ENCODE results near the gene CCNH.

DNA sequence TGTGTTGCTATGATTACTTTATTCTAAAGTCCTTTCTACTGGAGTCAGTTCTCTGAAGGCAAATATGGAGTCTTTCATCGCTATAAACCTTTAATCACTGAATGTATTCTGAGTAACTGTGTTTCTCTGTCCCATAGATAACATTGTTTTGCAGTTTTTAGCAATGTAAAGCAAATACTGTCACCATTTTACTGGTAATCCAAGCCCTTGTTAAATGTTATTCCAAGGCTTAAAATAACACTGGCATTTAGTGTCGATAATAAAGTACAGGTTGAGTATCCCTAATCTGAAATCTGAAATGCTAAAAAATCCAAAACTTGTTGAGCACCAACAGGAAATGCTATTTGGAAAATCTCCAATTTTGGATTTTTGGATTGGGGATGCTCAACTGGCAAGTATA is 24.6 kb downstream of the CCNH start:
- TF ChIP-seq POLR2AphosphoS5 (IDR thresholded peaks at IDR 0.05; ENCODE audit: low read depth, low read length) (no peak), POLR2A (IDR thresholded peaks at IDR 0.05; ENCODE audit: low read depth, low read length) (no peak)
